Naive thymus-derived CD8-positive, alpha-beta T cell (primary cell): ENCODE results near the gene MACROD2. TPM values are rescaled to one million over a fixed set of nuclear protein-coding genes. Genes with fewer than 3 reads are reported as not detected.
"Not testable (repeated sequence)": the region's sequence is repeated elsewhere in the genome, so short reads cannot be mapped to it uniquely, and the experiment has no call there.

Experiments
- ATAC-seq, 2 donors: fragments of 150-1000 bp; cut with Tn5 transposase in 1 of 2; sonication (Bioruptor Pico), chemical (Tn5 transposase) in 1 of 2; 1 replicate in 1 of 2; 2 replicates in 1 of 2; pipeline ENCODE4 v1.10.0; 2021; ENCODE audit warnings: mild to moderate bottlenecking in 2 of 2, moderate library complexity in 2 of 2
- POLR2A ChIA-PET: fragments of 350-600 bp; sonication (Branson Sonifier 250); formaldehyde crosslinking; loops from one replicate; lab custom pipeline; 2021; ENCODE audit warnings: antibody characterized with exemption; lab: Charles Lee
- DNase-seq, 10 donors: peaks; one replicate each; pipeline versions ENCODE4 v3.0.0 to v3.0.0-alpha.2; 2020 to 2022
- H3K27ac Mint-ChIP-seq, 10 donors: one replicate each; pipeline ENCODE4 v1.8.0; 2020 to 2022; ENCODE audit warnings: mild to moderate bottlenecking in 10 of 10, mixed read lengths in 10 of 10, moderate library complexity in 4 of 10, inconsistent platforms in 1 of 10
- H3K27me3 Mint-ChIP-seq, 5 donors: one replicate each; pipeline ENCODE4 v1.8.0; 2021 to 2022; ENCODE audit warnings: mixed read lengths in 5 of 5
- H3K36me3 Mint-ChIP-seq, 3 donors: one replicate each; pipeline ENCODE4 v1.8.0; 2020 to 2022; ENCODE audit warnings: mixed read lengths in 3 of 3, mild to moderate bottlenecking in 2 of 3, inconsistent platforms in 1 of 3
- H3K4me1 Mint-ChIP-seq, 4 donors: one replicate each; pipeline ENCODE4 v1.8.0; 2021 to 2022; ENCODE audit warnings: mixed read lengths in 4 of 4
- H3K4me3 Mint-ChIP-seq, 10 donors: one replicate each; pipeline ENCODE4 v1.8.0; 2020 to 2022; ENCODE audit warnings: mild to moderate bottlenecking in 10 of 10, mixed read lengths in 10 of 10, moderate library complexity in 6 of 10, inconsistent platforms in 1 of 10
- H3K9me3 Mint-ChIP-seq, 9 donors: one replicate each; pipeline ENCODE4 v1.8.0; 2020 to 2022; ENCODE audit warnings: mixed read lengths in 9 of 9, mild to moderate bottlenecking in 3 of 9, inconsistent platforms in 1 of 9, moderate library complexity in 1 of 9
- polyA plus RNA-seq, 3 donors: library from polyadenylated mRNA; unstranded; fragments of 300-500 nt; fragmentation: Illumina TruSeq; gene quantifications; one replicate each; pipeline ENCODE4 v1.2.3, GENCODE V29; 2021
- total RNA-seq, 8 experiments: library from RNA in 2 of 8; stranded (reverse) in 2 of 8; gene quantifications; one replicate each; pipeline ENCODE4 v1.2.3 and lab custom pipeline; 2021 to 2026

Gene MACROD2
- total and polyA plus RNA-seq, 5 experiments from 2014 or later: 0.18 to 1.1 (median 0.60) TPM; not detected in 2

- H3K27me3 Mint-ChIP-seq: peaks cover 0 to 2% (median 0%) of the 10 kb centered on the region in 5 donors
- peaks cover 0 to 5% (median 0%) of the 10 kb centered on the region in 9 donors for H3K9me3 Mint-ChIP-seq
- POLR2A ChIA-PET: no interaction called here
- ATAC-seq (no peak), DNase-seq (no peak)
- no peak overlapping the region for H3K27ac Mint-ChIP-seq
- no peaks in the 10 kb centered on the region for H3K36me3 Mint-ChIP-seq
- no peak overlapping the region for H3K4me3 Mint-ChIP-seq
- no peaks in the 10 kb centered on the region for H3K4me1 Mint-ChIP-seq
These were observed 1016.3 kb downstream of the MACROD2 start for GRCh38 chr20:15011631-15012030.

- H3K36me3 Mint-ChIP-seq: no peaks in the 10 kb centered on the region
- peaks cover 0 to 9% (median 0%) of the 10 kb centered on the region in 9 donors for H3K9me3 Mint-ChIP-seq
- POLR2A ChIA-PET: no interaction called here
- H3K4me1 Mint-ChIP-seq: no peaks in the 10 kb centered on the region
- no peak for DNase-seq
- H3K4me3 Mint-ChIP-seq: no peak overlapping the region
- no peak overlapping the region for H3K27ac Mint-ChIP-seq
- no peak for ATAC-seq
- peaks cover 0 to 2% (median 0%) of the 10 kb centered on the region in 5 donors for H3K27me3 Mint-ChIP-seq
These were observed 1017.2 kb downstream of the MACROD2 start for GRCh38 chr20:15012566-15012965.

GRCh38 chr20:15016875-15017274 lies 1021.6 kb downstream of the MACROD2 start:
- H3K4me3 Mint-ChIP-seq, DNase-seq, H3K36me3 Mint-ChIP-seq, POLR2A ChIA-PET, ATAC-seq, H3K4me1 Mint-ChIP-seq, H3K27ac Mint-ChIP-seq, H3K27me3 Mint-ChIP-seq: not testable (repeated sequence)
- peaks cover 0 to 10% (median 5%) of the 10 kb centered on the region in 9 donors for H3K9me3 Mint-ChIP-seq

- Mint-ChIP-seq H3K9me3 (peaks cover 0 to 10% (median 4%) of the 10 kb centered on the region in 9 donors), H3K27me3 (peaks cover 0 to 2% (median 0%) of the 10 kb centered on the region in 5 donors), H3K4me1 (no peaks in the 10 kb centered on the region), H3K4me3 (no peak overlapping the region), H3K36me3 (no peaks in the 10 kb centered on the region), H3K27ac (no peak overlapping the region)
- no peak for DNase-seq
- POLR2A ChIA-PET: no interaction called here
- no peak for ATAC-seq
These were observed 1023.6 kb downstream of the MACROD2 start for GRCh38 chr20:15018966-15019365.

- no peak for ATAC-seq
These were observed 1025.5 kb downstream of the MACROD2 start for GRCh38 chr20:15020845-15021244.

GRCh38 chr20:15022921-15023320 lies 1027.6 kb downstream of the MACROD2 start:
- no peak for DNase-seq
- Mint-ChIP-seq H3K9me3 (peaks cover 0 to 17% (median 4%) of the 10 kb centered on the region in 9 donors), H3K27me3 (no peaks in the 10 kb centered on the region), H3K4me1 (no peaks in the 10 kb centered on the region), H3K36me3 (no peaks in the 10 kb centered on the region), H3K4me3 (no peak overlapping the region), H3K27ac (no peak overlapping the region)
- no peak for ATAC-seq
- POLR2A ChIA-PET: no interaction called here

More at GRCh38 chr20:15020845-15021244, 1025.5 kb downstream of the MACROD2 start:
- Mint-ChIP-seq H3K36me3 (no peaks in the 10 kb centered on the region), H3K27ac (no peak overlapping the region), H3K4me1 (no peaks in the 10 kb centered on the region), H3K27me3 (peaks cover 0 to 2% (median 0%) of the 10 kb centered on the region in 5 donors), H3K9me3 (peaks cover 0 to 10% (median 4%) of the 10 kb centered on the region in 9 donors), H3K4me3 (no peak overlapping the region)
- POLR2A ChIA-PET: no interaction called here
- DNase-seq: no peak

- H3K9me3 Mint-ChIP-seq: peaks cover 0 to 7% (median 2%) of the 10 kb centered on the region in 9 donors
- DNase-seq (no peak), ATAC-seq (no peak)
- H3K27ac Mint-ChIP-seq: no peak overlapping the region
- no peak overlapping the region for H3K4me3 Mint-ChIP-seq
- no peaks in the 10 kb centered on the region for H3K27me3 Mint-ChIP-seq
- H3K4me1 Mint-ChIP-seq: no peaks in the 10 kb centered on the region
- POLR2A ChIA-PET: no interaction called here
- H3K36me3 Mint-ChIP-seq: no peaks in the 10 kb centered on the region
These were observed 1031.4 kb downstream of the MACROD2 start for GRCh38 chr20:15026759-15027158.

- Mint-ChIP-seq H3K4me1 (no peaks in the 10 kb centered on the region), H3K27me3 (no peaks in the 10 kb centered on the region), H3K27ac (no peak overlapping the region), H3K4me3 (no peak overlapping the region), H3K36me3 (no peaks in the 10 kb centered on the region), H3K9me3 (peaks cover 0 to 7% (median 2%) of the 10 kb centered on the region in 9 donors)
- no peak for ATAC-seq
- POLR2A ChIA-PET: no interaction called here
- DNase-seq: no peak
These were observed 1035.5 kb downstream of the MACROD2 start for GRCh38 chr20:15030826-15031225.

- Mint-ChIP-seq H3K9me3 (peaks cover 0 to 6% (median 2%) of the 10 kb centered on the region in 9 donors), H3K4me3 (no peak overlapping the region), H3K36me3 (no peaks in the 10 kb centered on the region), H3K27me3 (no peaks in the 10 kb centered on the region), H3K4me1 (no peaks in the 10 kb centered on the region), H3K27ac (no peak overlapping the region)
- DNase-seq (no peak), ATAC-seq (no peak)
- POLR2A ChIA-PET: no interaction called here
These were observed 1036.4 kb downstream of the MACROD2 start for GRCh38 chr20:15031546-15032351.

GRCh38 chr20:15032352-15032622 lies 1037.0 kb downstream of the MACROD2 start:
- DNase-seq (no peak), ATAC-seq (no peak)
- Mint-ChIP-seq H3K9me3 (peaks cover 0 to 3% (median 0%) of the 10 kb centered on the region in 9 donors), H3K36me3 (no peaks in the 10 kb centered on the region), H3K4me1 (no peaks in the 10 kb centered on the region), H3K27ac (no peak overlapping the region), H3K27me3 (no peaks in the 10 kb centered on the region), H3K4me3 (no peak overlapping the region)
- POLR2A ChIA-PET: no interaction called here

- no peaks in the 10 kb centered on the region for H3K27me3 Mint-ChIP-seq
- H3K36me3 Mint-ChIP-seq: no peaks in the 10 kb centered on the region
- no peak for ATAC-seq
- no peak for DNase-seq
- H3K9me3 Mint-ChIP-seq: peaks cover 0 to 3% (median 0%) of the 10 kb centered on the region in 9 donors
- H3K27ac Mint-ChIP-seq: no peak overlapping the region
- no peaks in the 10 kb centered on the region for H3K4me1 Mint-ChIP-seq
- H3K4me3 Mint-ChIP-seq: no peak overlapping the region
- POLR2A ChIA-PET: no interaction called here
These were observed 1038.0 kb downstream of the MACROD2 start for GRCh38 chr20:15033269-15033668.

GRCh38 chr20:15033891-15034290 lies 1038.6 kb downstream of the MACROD2 start:
- no peak for ATAC-seq
- H3K4me3 Mint-ChIP-seq: no peak overlapping the region
- H3K9me3 Mint-ChIP-seq: peaks cover 0 to 3% (median 0%) of the 10 kb centered on the region in 9 donors
- H3K27ac Mint-ChIP-seq: no peak overlapping the region
- H3K27me3 Mint-ChIP-seq: no peaks in the 10 kb centered on the region
- POLR2A ChIA-PET: no interaction called here
- H3K36me3 Mint-ChIP-seq: no peaks in the 10 kb centered on the region
- no peak for DNase-seq
- H3K4me1 Mint-ChIP-seq: no peaks in the 10 kb centered on the region

GRCh38 chr20:15036948-15037347 lies 1041.6 kb downstream of the MACROD2 start:
- no peak for DNase-seq
- POLR2A ChIA-PET: no interaction called here
- Mint-ChIP-seq H3K27ac (no peak overlapping the region), H3K9me3 (peaks cover 0 to 4% (median 0%) of the 10 kb centered on the region in 9 donors), H3K4me1 (no peaks in the 10 kb centered on the region), H3K27me3 (no peaks in the 10 kb centered on the region), H3K36me3 (no peaks in the 10 kb centered on the region), H3K4me3 (no peak overlapping the region)
- no peak for ATAC-seq
